ENCODE data around the gene CCDC85B.

Gene CCDC85B

DNA sequence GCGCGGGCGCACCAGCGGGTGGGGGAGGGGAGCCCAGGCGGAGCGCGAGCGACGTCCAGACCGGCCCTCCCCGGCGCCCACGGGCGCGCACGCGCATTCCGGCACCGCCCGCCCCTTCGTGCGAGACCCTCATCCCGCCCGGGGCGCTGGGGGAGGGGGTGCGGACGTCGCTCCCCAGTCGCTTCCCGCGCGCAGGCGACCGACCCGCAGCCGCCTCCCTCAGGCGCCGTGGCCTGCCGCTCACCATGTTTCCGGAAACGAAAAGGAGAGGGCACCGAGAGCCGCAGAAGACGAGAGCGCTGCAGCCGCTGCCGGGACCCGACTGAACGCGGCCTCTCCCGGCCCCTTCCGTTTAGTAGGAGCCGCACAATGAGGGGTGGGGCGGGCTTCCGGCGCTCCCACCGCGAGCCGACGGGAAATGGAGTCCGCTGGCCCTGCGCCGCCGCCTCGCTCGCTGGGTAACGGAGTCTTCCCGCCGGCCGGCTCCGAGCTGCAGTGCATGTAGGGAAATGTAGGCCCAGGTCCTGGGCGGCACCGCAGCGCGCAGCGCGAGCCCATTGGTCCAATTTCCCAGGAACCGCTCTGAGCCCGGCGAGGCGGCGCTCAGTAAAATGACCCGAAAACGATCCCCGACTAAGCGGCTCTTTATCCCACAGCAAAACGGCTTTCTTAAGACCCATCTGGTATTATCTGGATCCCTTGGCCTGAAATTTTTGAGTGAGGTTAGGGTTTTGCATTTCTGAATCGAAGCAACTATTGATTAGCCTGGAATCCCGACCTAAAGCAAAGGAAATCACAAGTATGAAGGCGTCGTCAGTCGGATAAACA lies 32.4 kb upstream of the CCDC85B start, which contains the start of gene CFL1:
TSS of gene CFL1 (minus strand) at position 328 of the 828 bp plus-strand sequence. CDS start at position 247, 81 bp downstream.
- DNase-seq (ENCODE audit: low read depth, low spot score) = no peak

- no peak for DNase-seq (ENCODE audit: low read depth, low spot score)
Measured at GRCh38 chr11:65858681-65859087, 31.8 kb upstream of the CCDC85B start.

- DNase-seq (ENCODE audit: low read depth, low spot score) = peak; percentile 95
Measured at GRCh38 chr11:65859095-65859811, 31.2 kb upstream of the CCDC85B start.

DNA sequence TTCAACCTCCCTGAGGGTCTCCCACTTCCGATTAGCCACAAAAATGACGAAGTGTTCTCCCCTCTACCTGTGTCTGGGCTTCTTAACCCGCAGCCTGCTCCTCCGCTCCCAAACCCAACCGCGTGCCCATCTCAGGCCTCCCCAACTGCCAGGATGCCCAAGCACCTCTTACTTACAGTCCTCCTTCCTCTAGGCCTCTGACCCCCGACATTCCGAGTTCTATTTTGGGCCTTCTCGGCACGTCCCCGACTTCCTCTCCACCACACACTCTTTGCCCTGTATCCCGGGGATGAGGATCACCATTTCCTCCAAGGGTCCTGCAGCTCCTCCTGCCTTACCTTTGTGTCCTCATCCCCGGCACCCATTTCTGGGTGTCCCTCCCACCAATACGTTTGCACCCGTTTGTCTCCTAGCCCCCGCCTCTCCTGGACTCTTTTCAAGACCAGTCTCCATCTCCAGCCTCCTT lies 30.6 kb upstream of the CCDC85B start:
- DNase-seq (ENCODE audit: low read depth, low spot score) = no peak

- peak; percentile 90 for DNase-seq (ENCODE audit: low read depth, low spot score)
Measured at GRCh38 chr11:65860278-65861164, 30.0 kb upstream of the CCDC85B start, which contains the start of gene MUS81. TSS of gene MUS81 (plus strand) at chr11:65860433. CDS start at chr11:65860754, 321 bp downstream.

DNA sequence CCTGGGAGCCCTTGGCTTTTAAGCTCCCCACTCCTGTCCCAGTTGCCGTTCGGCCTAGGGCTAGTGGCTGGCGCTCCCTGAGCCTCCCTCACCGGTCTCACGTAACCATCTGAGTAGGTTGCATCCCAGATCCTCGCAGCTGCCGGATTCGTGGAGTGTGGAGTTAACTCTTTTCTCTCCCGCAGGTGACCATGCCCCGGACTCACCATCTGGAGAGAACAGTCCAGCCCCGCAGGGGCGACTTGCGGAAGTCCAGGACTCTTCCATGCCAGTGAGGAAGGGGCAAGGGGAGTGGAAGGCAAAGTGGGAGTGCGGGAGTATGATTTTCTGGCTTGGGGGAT lies 29.3 kb upstream of the CCDC85B start:
- no peak for DNase-seq (ENCODE audit: low read depth, low spot score)

DNA sequence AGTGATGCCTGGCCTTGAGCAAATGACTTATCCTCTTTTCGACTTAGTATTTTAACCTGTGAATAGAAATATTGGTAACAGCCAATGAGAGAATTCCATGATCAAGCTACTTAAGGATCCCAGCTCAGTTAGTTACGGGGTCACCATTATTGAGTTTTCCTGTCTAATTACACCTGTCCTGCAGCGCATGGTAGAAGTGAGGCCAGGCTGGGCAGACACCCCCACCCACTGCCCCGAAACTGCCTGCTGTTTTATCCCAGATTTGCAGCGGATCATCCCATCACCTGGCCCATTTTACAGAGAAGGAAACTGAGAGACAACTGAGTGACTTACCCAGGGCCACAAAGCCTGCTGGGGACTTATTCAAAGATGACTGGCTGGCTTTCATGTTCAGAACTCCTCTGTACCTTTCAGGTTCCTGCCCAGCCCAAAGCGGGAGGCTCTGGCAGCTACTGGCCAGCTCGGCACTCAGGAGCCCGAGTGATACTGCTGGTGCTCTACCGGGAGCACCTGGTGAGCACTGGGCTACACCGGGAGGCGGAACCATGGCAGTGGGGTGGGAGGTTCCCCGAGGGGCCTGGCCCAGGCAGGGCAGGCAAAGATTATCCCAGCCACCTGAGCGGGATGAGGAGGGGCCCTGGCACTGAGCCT lies 28.8 kb upstream of the CCDC85B start:
- DNase-seq (ENCODE audit: low read depth, low spot score) = no peak

DNA sequence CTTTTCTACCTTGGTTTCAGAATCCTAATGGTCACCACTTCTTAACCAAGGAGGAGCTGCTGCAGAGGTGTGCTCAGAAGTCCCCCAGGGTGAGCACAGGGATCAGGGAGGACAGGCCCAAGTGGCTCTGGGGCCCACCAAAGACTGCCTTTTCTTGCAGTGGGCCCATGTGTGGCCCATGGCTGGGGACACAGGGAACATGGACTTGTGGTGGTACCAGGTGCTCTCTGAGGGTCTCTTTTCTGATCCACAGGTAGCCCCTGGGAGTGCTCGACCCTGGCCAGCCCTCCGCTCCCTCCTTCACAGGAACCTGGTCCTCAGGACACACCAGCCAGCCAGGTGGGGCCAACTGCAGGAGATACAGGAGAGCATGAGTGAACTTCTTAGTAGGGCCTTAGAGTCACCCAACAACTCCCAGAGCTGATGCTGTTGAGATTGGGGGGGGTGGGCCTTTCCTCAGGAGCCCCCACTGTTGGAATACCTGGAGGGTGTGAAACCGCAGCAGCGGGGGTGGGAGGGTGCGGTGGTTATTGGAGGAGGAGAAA lies 28.2 kb upstream of the CCDC85B start:
- no peak for DNase-seq (ENCODE audit: low read depth, low spot score)

DNA sequence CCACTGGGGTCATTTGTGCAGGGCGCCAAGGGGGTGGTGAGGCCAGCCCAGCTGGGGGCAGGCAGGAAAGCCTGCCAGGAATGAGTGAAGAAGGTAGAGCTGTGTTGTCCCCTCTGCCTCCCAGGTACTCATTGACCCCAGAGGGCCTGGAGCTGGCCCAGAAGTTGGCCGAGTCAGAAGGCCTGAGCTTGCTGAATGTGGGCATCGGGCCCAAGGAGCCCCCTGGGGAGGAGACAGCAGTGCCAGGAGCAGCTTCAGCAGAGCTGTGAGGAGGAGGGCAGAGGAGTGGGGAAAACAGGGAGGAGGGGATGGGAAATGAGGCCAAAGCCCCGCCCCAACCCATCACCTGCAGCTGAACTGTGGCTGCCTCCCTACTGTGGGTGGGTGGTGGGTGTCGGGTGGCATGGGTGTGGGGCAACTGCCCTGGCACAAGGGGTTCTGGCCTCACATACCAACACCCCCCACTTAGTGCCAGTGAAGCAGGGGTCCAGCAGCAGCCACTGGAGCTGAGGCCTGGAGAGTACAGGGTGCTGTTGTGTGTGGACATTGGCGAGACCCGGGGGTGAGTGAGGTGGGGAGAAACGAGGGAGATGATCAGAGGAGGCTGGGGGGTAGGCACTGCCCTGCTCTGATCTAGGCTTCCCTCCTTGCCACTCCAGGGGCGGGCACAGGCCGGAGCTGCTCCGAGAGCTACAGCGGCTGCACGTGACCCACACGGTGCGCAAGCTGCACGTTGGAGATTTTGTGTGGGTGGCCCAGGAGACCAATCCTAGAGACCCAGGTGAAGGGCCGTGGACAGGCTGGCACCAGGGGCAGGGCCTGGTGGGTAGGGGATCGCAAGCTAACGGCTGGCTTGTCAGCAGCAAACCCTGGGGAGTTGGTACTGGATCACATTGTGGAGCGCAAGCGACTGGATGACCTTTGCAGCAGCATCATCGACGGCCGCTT lies 27.3 kb upstream of the CCDC85B start:
- no peak for DNase-seq (ENCODE audit: low read depth, low spot score)

DNA sequence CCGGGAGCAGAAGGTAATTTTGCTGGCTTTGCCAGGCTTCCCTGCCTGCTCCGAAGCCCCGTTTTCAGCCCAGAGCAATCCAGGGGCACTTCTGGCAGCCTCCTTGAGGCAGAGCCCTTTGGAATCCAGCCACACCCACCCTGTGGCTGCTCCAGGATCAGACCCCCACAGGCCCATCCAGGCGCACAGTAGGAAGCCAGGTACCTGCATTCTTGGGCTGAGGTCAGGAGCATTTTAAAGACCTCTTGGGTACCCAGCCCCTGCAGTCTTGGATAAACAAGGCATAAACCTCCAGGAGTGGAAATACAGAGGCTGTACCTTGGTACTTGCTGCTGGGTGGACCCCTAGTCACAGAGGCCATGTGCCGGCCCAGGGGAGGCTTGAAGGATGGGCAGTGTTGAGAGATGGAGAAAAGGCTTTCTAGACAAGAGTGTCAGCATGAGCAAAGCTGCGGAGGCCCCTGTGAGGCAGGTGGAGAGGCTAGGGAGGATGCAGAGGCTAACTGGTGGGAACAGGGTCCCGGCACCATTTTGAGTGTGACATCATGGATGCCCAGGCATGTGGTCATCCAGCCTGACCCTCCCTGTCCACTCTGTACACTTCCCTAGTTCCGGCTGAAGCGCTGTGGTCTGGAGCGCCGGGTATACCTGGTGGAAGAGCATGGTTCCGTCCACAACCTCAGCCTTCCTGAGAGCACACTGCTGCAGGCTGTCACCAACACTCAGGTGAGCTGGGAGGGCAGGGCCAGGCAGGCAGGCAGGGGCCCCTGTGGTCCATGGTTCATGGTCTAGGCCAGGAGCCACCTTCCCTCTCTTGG lies 26.4 kb upstream of the CCDC85B start:
- no peak for DNase-seq (ENCODE audit: low read depth, low spot score)

DNA sequence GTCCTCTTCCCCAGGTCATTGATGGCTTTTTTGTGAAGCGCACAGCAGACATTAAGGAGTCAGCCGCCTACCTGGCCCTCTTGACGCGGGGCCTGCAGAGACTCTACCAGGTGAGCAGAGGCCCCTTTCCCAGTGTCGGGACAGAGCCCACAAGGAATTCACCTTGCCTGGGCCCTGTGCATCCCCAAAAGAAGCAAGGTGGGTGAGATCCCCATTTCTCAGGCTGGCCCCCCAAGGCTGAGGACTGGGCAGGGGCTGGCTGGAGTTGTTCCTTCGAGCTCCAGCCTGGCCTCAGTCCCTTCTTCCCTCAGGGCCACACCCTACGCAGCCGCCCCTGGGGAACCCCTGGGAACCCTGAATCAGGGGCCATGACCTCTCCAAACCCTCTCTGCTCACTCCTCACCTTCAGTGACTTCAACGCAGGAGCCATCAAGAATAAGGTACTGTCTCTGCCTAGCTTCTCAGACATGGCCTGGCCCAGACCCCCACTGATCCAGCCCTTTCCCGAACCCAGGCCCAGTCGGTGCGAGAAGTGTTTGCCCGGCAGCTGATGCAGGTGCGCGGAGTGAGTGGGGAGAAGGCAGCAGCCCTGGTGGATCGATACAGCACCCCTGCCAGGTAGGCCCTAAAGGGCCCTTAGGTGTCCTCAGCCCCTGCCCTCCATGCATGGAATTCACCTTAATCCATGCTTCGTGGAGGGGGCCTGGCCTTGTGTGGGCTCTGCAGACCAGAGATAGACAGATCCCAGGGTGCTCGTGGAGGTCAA lies 25.6 kb upstream of the CCDC85B start:
- no peak for DNase-seq (ENCODE audit: low read depth, low spot score)

DNA sequence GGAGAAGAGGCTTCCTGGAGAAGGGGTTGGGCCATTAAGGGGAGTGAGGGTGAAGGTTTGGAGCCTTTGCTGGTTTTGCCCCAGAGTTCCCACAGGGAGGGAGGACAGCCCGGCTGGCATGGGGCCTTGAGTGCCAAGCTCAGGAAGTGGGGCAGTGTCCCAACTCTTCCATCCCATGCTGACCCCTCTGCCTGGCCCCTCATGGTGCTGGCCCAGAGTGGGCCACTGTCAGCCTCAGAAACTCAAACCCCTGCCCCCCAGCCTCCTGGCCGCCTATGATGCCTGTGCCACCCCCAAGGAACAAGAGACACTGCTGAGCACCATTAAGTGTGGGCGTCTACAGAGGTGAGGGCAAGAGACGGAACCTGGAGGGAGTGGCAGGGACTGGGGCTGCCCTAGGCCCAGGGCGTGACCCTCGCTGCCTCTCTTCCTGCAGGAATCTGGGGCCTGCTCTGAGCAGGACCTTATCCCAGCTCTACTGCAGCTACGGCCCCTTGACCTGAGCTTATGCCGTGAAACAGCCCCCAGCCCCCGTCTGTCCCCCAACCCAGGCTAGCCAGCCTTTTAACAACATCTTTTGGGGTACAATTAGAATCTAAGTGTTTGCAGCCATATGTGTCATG lies 24.8 kb upstream of the CCDC85B start:
- no peak for DNase-seq (ENCODE audit: low read depth, low spot score)

GRCh38 chr11:65866509-65867283 lies 23.8 kb upstream of the CCDC85B start:
- no peak for DNase-seq (ENCODE audit: low read depth, low spot score)

DNA sequence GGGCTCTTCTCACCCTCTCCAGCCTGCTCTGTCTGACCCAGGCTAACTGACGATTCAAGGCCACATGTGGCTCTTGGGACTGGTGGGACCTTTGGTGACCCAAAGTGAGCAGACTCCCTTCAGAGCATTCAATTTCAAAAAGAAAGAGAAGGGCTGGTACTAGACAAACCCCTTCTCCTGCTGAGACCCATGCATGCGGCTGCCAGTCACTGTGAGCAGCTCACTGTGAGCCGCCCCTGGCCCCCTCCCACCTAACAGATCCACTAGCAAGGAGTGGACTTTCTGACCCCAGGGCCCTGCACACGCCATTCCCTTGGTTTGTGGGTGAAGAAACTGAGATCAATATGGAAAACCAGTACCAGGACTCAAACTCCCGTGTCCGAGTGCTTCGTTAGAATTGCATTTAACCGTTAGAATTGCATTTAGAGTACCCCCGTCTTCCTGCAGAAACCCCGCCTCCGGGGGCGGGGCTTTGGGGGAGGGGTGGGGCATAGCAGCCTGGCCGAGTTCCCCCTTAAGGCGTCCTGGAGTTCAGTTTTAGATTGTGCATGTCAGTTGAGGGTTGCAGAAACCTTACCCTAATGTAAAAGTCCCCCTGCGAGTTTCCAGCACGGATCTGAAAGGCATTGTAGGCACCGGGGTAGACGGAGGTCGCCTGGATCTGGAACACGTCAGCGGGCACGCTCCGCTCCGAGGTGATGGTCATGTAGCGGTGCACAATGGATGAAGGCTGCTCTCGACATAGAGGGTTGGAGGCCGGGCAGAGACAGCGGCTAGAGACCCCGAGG lies 23.0 kb upstream of the CCDC85B start:
- no peak for DNase-seq (ENCODE audit: low read depth, low spot score)

DNA sequence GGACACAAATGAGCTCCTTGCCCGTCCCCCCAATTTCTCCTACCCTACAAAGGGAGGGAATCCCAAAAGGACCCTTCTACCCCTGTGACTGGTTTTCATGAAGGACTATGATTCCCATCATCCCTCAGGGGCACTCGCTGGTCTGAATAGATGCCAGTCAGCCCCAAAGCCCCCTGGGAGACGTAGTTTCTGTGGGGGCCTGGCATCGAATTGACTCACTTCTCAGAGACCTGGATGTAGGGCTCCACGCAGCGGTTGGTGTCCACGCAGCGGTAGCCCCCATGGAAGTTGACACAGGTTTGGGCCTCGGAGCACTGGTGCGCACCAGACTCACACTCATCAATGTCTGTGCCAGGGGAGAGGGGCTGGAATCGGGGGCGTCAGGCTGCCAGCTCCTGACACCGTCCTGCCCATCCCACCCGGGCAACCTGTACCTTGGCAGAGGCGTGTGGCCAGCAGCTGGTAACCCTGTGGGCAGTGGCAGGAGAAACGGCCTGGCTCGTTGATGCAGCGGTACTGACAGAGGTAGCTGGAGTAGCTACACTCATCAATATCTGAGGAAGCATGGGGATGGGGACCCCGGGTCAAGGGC lies 22.3 kb upstream of the CCDC85B start:
- no peak for DNase-seq (ENCODE audit: low read depth, low spot score)

DNA sequence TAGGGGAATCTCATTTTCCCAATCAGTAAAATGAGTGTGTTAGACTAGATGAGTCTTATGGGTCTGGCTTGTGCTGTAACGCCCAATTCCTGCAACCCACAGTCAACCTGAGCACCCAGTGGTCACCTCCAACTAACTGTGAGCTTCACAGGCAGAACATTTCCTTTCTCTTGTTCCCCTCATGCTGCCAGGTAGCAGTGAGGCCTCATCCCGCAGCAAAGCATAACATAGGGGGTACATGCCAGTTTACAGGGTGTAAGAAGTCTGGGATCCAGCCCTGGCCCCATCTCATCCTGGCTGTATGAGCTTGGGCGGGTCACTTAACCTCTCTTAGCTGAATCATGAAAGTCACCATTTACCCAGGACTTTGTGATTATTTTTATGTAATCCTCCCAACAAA lies 21.6 kb upstream of the CCDC85B start:
- no peak for DNase-seq (ENCODE audit: low read depth, low spot score)

All from iPS DF 19.7 (cell line).